NCI-H1694 treated with DMSO at 0.1 percent for 48 hours (cell line): ENCODE data around the gene GPR89A.
"Not testable (repeated sequence)": the region's sequence is repeated elsewhere in the genome, so short reads cannot be mapped to it uniquely, and the experiment has no call there.

Source experiments
- DNase-seq: peaks from one replicate; lab custom pipeline; 2025; lab: John Stamatoyannopoulos, UW

GPR89A gene

DNA sequence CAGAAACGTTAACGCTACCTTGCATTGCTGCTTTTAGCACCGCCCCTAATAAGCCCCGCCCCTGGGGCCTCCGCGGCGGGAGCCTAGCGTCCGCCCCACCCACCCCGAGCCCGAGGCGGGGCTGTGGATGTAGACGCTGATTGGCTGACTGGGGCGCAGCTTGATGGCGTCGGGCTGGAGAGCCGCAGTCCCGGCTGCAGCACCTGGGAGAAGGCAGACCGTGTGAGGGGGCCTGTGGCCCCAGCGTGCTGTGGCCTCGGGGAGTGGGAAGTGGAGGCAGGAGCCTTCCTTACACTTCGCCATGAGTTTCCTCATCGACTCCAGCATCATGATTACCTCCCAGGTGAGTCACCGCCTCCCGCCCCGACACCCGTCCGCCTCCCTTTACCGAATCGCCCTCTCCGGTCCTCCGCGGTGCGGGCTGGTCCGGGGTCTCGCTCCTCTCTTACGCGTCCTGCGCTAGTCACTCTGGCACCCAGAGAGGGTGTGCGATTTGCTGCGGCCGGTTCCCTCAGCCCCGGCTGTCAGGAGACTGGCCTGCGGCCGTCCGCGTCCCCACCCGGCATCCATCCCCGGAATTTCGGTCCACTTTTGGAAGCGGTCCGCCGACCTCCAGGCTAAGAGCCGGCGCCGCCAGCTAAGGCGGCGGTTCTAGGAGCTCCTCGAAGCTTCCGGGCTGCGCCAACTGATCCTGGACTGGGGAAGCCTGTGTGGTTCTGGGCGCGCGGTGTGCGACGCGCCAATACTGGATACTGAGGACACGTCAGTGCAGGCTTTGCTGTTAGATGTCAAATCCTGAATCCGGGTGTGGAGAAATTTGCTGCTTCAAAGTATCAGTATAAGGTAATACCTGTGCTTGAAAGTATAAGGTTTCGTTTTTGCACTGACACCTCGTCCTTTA, at the start of gene GPR89A:
GPR89A (plus strand) TSS at position 156 of the 901 bp plus-strand sequence; CDS start at position 302, 146 bp downstream.
- peak; percentile 77 for DNase-seq

DNA sequence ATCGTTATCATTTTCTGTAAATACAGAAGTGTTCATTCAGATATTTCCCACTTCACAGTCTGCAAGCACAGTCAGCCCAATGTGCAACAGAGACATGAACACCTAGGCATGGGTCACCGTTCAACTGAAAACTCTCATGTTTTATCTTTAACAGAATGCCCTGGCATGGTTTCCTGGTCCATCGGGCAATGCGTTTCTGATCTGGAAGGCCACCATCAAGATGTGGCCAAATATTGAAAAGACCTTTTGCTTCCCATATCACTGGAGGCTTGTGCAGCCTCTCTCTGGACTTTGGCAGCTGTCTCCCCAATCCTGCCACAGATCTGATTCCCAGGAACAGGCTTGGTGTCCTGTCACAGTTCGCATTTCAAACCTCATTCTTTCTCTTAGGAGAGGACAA, 21.0 kb upstream of the GPR89A start:
- not testable (repeated sequence) for DNase-seq

DNA sequence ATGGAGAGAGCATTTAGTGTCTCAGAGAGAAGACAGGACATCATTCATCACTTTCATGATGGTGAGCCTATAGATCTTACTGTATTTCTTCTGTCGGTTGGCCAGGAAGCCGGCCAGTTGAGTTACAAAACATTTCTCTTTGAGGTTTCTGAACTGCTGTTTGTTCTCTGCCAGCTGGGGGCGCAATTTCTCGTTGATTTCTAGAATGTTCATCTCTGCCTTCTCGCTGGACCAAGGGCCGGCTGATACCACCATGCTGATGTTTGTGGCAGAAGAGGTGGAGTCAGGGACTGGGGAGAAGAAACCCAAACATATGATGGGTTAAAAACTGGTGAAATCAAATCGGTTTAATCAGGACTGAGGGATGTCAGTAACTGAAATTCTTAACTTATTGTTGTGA, 17.0 kb upstream of the GPR89A start:
- not testable (repeated sequence) for DNase-seq

DNA sequence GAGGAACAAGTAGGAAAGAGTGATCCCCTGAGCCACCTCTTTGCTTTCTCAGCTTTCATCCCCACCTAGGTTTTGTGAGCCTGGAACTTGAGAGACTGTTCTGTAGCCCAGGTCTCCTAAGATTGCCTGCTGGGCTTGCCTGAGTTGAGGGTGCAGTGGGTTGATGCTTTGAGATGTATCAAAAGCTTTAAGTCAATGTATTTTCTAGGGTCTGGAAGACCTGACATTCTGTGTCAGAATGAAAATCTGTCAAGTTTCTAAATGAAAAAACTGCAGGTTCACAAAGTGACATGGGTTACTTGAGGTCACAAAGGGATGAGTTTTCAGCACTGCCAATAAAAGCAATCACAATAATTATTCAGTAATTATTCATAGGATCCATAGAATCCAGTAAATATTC, 15.4 kb upstream of the GPR89A start:
- DNase-seq, result not testable (repeated sequence)

DNA sequence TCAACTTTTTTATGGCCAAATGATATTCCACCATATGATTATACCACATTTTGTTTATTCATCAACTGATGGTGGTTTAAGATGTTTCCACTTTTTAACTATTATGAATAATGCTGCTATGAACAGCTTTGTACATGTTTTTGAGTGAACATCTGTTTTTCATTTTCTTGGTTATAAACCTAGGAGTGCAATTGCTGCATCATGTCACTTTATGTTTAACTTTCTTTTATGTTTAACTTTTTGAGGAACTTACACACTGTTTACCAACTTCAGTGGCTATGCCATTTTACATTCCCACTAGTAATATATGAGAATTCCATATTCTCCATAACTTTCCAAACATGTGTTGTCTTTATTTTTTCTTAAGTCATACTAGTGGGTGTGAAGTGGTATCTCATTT, 12.4 kb upstream of the GPR89A start:
- DNase-seq, result not testable (repeated sequence)

DNA sequence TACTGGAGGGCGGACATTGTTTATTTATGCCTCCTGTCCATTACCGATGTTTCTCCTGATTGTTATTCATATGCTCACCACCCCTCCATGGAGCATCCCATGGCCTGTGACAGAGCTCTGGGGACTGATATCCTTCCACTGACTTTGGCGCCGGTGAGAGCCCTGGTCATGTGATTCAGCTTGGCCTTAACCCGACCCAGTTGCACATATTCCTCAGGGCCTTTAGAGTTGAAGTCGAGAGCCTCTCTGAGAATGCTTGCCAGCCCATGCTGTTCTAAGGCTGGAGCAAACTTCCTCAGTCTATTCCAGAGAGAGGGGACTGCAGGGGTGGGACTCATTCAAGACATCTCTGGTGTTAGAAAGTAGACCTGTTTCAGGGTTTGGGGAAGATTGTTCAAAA, 11.6 kb upstream of the GPR89A start:
- DNase-seq, result not testable (repeated sequence)

DNA sequence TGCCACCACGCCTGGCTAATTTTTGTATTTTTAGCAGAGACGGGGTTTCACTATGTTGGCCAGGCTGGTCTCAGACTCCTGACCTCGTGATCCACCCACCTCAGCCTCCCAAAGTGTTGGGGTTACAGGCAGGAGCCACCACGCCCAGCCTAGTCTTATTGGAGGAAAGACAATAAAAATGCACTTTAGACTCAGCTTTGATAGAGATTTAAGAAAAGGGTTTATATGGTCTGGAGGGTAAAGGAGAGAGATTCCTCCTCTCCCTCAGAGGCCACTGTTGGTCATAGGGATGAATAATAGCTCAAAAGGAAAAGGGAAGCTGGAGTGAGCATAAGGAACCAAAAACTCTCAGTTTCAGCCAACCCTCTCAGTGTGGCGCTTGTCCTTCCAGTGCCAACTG, 8.4 kb upstream of the GPR89A start:
- DNase-seq, result not testable (repeated sequence)

DNA sequence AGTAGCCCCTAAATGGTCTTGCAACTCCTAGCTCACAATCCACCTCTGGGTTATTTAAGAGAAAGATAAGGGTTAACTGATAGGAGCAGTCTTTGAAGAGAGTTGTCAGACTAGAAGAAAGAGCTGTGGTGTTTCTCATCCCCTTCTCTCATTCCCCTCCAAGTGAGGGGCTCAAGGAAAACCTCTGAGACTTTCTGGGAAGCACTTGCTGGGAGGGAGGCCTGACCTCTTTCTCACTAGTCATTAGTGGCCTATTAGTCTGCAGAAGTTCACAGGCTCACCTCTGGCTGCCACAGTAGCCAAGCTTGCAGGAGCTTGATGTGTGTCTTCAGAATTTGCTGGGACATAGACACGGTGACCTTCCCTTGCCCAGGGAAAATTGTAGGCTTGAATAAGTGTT, 6.2 kb upstream of the GPR89A start:
- DNase-seq, result no peak

DNA sequence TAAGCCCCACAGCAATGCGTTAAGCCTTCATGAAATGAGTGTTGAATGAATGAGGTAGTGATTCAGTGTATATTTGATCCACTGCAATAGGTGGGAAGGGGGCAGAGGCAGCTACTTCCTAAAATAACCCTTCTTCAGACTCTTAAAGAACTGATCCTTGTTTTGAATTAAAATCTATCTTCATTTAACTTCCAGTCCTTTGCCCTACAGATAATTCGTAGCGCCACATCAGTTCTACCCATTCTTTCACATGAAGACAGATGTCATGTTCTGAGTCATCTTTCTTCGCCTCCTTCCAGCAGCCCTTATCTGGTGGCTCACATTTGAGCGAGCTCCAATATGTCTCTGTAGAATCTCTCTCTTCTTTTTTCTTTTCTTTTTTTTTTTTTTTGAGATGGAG, 948 bp upstream of the GPR89A start:
- not testable (repeated sequence) for DNase-seq

DNA sequence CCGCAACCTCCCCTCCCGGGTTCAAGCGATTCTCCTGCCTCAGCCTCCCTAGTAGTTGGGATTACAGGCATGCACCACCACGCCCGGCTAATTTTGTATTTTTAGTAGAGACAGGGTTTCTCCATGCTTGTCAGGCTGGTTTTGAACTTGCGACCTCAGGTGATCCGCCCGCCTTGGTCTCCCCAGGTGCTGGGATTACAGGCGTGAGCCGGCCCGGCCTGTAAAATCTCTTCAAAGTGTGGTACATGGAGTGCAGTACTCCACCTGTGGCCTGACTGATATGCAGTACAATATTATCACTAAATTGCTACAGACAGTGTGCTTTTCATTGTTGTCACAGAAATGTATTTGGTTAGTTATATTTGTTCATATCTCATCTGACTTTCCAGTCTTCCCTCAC, 499 bp upstream of the GPR89A start:
- DNase-seq, result not testable (repeated sequence)

DNA sequence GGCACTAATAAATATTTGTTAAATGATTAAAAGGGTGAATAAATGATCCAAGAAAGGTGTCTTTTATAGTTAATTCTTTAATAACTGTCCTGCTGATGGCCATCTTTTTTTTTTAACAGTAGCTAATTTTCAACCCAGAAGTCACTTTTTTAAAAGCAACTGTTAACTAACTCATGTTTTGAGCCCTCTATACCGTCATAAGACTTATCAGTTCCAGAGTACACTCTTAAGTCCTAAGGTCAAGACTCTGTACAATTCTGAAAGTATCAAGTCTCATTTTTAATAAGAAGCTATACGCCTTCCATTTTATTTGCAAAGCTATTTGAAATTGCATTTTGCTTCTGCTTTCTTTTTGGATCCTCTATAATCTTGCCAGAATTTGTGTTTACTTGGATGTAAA, 3.0 kb downstream of the GPR89A start:
- DNase-seq, result not testable (repeated sequence)

DNA sequence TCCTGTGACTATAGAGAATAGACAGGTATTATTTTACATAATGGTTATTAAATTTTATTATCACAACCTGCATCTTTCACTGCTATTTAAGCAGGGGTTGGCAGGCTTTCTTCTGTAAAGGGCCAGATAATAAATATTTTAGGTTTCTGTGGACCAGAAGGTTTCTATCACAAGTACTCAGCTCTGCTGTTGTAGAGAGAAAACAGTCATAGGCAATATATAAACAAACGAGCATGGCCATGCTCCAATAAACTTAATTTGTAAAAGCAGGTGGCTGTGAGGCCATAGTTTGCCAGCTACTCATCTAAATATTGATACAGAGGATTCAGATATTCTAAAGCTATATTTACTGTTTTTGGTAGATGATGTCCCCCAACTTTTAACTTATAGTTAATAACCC, 12.3 kb downstream of the GPR89A start:
- DNase-seq, result not testable (repeated sequence)

DNA sequence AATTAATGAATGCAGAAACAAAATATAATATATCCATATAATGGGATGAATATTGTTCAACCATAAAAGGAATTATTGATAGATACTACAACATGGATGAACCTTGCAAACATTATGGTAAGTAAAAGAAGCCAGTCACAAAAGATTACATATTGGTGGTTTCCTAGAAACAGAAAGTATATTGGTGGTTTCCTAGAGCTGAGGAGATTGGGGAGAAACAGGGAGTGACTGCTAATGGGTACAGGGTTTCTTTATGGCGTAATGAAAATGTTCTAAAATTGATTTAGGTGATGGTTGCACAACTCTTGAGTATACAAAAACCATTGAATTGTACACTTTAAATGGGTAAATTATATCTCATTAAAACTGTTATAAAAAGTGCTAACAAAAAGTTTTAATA, 14.4 kb downstream of the GPR89A start:
- DNase-seq, result not testable (repeated sequence)

DNA sequence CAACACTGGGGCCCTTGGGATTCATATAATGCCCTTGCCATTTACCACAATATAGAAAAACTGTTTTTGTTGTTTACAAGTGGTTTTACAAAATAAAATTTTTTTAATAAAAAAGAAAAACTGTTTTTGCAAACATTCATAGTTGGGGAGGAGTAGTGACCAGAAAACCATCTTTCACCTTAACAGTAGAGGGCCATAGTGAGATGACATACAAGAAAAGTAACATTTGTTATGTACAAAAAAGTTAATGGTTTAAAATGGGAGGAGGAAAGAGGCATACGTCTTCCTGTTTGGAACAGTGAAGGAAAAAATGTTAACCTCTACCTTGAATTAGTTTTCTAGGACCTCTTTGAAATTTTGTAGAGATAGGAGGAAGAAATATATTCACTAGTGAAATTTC, 28.4 kb downstream of the GPR89A start:
- not testable (repeated sequence) for DNase-seq

DNA sequence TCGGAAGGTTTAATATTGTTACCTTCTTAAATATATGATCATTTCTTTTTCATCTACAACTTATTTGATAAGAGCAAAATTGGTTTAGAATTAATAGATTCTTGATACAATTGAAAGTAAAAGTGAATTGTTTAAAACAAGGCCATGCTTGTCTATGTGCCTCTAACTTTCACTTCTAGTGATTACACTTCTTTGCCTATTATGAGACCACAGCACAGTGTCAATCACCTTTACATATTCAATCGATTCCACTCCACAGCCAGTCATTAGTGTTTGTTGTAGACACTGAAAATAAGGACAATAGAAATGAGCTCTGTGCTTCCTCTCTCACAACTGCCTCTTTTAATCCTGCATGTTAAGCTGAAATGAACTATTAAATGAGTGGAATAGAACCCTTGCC, 34.1 kb downstream of the GPR89A start:
- not testable (repeated sequence) for DNase-seq

DNA sequence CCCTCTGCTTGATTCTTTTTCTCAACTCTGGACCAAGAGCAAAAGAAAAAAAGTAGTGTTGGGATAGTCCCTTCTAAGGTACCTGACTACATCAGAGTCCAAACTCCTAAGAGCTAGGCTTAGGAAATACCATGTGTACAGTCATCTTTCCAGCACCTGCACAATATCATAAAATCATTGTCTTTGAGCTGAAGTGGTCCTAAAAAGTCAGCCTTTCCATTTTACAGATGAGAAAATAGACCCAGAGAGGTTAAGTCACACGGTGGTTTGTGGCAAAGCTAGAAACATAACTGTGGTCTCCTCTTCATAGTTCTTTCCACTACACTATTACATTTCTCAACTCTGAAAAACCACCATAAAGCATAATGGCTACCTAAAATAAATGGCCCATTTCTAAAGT, 36.2 kb downstream of the GPR89A start:
- DNase-seq, result not testable (repeated sequence)

DNA sequence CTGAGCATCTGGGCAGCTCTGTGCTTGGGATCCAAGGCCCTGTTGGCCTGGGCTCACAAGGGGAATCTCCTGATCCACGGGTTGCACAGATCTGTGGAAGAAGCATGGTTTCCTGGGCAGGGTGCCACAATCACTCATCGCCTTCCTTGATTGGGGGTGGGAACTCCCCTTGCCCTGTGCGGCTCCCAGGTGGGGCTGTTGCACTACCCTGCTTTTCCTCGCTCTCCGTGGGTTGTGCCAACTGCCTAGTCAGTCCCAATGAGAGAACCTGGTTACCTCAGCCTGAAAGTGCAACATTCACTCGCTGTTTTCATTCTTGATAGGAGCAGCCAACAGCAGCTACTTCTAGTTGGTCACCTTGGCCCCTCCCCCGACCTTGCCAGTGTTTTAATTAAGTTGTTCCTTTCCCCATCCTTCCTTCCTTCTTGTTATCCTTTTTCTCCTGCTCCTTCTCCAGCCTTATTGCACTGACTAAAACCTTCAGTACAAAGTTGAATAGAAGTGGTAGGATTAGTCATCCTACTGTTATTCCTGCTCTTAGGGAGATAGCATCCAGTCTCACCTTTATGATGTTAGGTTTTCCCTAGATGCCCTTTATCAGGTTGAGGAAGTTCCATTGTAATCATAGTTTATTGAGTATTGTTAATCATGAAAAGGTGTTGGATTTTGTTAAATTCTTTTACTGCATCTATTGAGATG, 48.6 kb downstream of the GPR89A start:
- not testable (repeated sequence) for DNase-seq

DNA sequence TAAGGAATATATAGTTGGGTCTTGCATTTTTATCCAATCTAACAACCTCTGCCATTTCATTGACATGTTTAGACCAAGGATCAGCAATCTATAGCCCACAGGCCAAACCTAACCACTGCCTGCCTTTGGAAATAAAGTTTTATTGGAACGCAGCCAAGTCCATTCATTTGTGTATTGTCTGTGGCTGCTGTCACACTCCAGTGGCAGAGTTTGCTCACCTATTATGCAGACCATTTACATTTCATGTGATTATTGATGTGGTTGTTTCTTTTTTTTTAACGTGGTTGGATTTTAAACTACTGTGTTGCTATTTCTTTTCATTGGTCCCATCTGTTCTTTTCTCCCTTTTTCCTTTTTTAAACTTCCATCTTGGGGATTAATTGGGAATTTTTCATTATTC, 54.7 kb downstream of the GPR89A start:
- DNase-seq, result not testable (repeated sequence)

DNA sequence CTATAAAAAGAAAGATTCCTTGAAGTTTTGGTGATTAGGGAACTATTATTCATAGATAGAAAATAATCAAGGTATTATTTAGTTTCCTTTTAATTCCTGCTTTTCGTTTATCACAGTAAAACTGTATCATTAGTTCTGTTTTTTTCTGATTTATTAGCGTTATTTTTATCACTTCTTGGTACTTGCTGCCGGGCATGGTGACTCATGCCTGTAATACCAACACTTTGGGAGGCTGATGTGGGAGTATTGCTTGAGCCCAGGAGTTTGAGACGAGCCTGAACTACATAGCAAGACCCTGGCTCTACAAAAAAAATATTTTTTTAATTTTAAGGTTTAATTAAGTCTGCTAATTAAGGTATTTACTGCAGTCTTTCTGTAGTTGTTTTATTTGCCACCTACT, 57.2 kb downstream of the GPR89A start:
- DNase-seq, result not testable (repeated sequence)

DNA sequence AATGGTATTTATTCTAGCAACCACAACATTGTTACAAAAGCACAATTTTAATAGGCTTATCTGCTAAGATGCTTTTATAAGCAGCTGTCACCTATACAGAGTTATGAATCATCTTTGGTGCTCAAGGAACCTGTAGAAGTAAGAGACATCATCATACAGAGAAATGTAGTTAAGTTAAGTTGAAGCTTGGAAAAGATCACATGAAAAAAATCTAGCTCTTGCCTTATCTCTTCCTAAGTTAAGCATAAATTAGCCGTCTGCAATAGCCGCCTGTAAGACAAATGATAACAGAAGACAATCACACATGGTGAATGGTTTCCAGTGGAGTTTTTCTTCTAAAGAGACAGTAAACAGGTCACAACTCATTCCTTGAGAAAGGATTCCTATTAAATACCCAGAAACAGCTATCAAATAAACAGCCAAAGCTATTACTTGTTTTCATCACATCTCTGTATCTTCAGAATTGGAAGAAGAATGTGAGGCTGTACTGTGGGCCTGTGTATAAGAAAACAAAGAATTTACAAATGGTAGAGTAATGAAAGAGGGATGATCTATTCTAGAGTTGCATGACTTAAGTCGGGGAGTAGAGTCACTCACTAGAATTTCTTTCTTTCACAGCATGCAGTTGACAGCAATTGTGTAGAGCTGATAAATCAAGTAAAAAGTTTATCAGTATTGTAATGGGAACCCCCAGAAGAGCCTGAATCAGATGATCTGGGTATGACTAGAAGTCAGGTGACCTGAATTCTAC, 63.4 kb downstream of the GPR89A start:
- not testable (repeated sequence) for DNase-seq

DNA sequence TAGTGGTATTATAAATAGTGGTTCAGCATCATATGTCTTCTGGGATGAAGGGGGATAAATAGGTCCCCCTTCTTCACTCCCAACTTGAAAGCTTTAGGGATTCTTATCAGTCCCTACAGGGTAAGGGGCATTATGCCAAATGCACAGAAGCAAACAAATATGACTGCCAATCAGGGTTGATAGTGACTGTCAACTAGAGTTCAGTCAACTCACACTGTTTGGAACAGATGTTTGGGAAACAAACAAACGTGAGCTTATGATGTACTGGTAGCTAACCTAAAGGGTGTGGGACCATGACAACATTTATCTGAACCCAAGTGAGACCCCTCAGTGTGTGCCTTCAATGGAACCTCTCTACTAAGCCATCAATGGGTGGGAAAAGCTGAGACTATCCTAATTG, 65.4 kb downstream of the GPR89A start:
- DNase-seq, result not testable (repeated sequence)

DNA sequence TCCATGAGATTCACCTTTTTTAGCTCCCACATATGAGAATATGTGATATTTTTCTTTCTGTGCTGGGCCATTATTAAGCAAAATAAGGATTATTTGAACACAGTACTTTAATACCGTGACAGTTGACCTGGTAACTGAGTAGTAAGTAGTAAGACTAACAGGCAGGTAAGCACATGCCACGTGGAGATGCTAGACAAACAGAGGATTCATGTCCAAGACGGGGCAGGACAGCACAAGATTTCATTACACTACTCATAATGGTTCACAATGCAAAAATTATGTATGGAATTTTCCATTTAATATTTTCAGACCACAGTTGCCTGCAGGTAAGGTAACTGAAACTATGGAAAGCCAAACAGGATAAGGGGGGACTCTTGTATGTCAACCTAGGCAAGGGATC, 77.1 kb downstream of the GPR89A start:
- DNase-seq, result not testable (repeated sequence)
